Panc1 (cell line): Measurements from ENCODE around the gene LCOR. TPM values are rescaled to one million over a fixed set of nuclear protein-coding genes. Genes with fewer than 3 reads are reported as not detected.

ENCODE experiments used
- ATAC-seq: fragments of 200-7000 bp; cut with Tn5 transposase; 2 replicates; pipeline ENCODE4 v1.9.1; 2020; ENCODE audit warnings: mild to moderate bottlenecking, moderate library complexity
- BruUV-seq: library from RNA; stranded (reverse); fragments of 400-500 nt; replicated peaks from 2 replicates; lab custom pipeline; 2021; lab: Mats Ljungman, UMichigan
- CTCF ChIA-PET: fragments of 300-600 bp; sonication (Branson Sonifier 250); formaldehyde crosslinking; loops from one replicate; lab custom pipeline; 2022; ENCODE audit warnings: antibody characterized with exemption; lab: Charles Lee
- POLR2A ChIA-PET: fragments of 300-600 bp; sonication (Branson Sonifier 250); formaldehyde crosslinking; loops from one replicate; lab custom pipeline; 2022; ENCODE audit warnings: antibody characterized with exemption; lab: Charles Lee
- DNase-seq: peaks from one replicate; pipeline ENCODE4 v3.0.0-alpha.2; 2010; ENCODE audit warnings: low read depth, low spot score
- H3K27ac ChIP-seq: 2 replicates; pipeline ENCODE4 v1.5.1; 2011; ENCODE audit warnings: mild to moderate bottlenecking, low read length, inconsistent platforms
- H3K27me3 ChIP-seq: fragments of 200-500 bp; sonication (Bioruptor generic); 2 replicates; pipeline ENCODE4 v1.6.0; 2014; ENCODE audit warnings: low read length, inconsistent platforms; ENCODE audit not compliant: control insufficient read depth, insufficient read depth
- H3K36me3 ChIP-seq: fragments of 200-500 bp; sonication (Bioruptor generic); 2 replicates; pipeline ENCODE4 v1.5.1; 2014; ENCODE audit warnings: inconsistent platforms, mild to moderate bottlenecking, low read length, moderate library complexity; ENCODE audit not compliant: control insufficient read depth, insufficient read depth
- H3K4me1 ChIP-seq: 2 replicates; pipeline ENCODE4 v1.5.1; 2011; ENCODE audit warnings: inconsistent platforms, mild to moderate bottlenecking, low read length, moderate library complexity; ENCODE audit not compliant: control insufficient read depth, insufficient read depth
- H3K4me3 ChIP-seq, 2 experiments: 2 replicates each; pipeline ENCODE4 v1.5.1; 2011 to 2012; ENCODE audit warnings: low read depth in 2 of 2, low read length in 2 of 2, mild to moderate bottlenecking in 2 of 2, inconsistent platforms in 1 of 2, moderate library complexity in 1 of 2
- H3K9me3 ChIP-seq: fragments of 200-500 bp; sonication (Bioruptor generic); 2 replicates; pipeline ENCODE4 v1.5.1; 2014; ENCODE audit warnings: low read depth, mild to moderate bottlenecking, inconsistent platforms, low read length, moderate library complexity; ENCODE audit not compliant: control insufficient read depth, insufficient read depth
- POLR2AphosphoS5 ChIP-seq: IDR thresholded peaks from 2 replicates; pipeline ENCODE4 v1.6.1; 2012; ENCODE audit warnings: mild to moderate bottlenecking, low read depth, low read length, moderate library complexity
- SIN3A ChIP-seq: IDR thresholded peaks from 2 replicates; pipeline ENCODE4 v1.6.1; 2012; ENCODE audit warnings: low read depth, mild to moderate bottlenecking, low read length, moderate library complexity, borderline replicate concordance; ENCODE audit not compliant: insufficient read depth
- TCF7L2 ChIP-seq: IDR thresholded peaks from 2 replicates; pipeline ENCODE4 v1.6.1; 2011; ENCODE audit warnings: mild to moderate bottlenecking, low read depth, low read length, inconsistent platforms
- in situ Hi-C: cut with HindIII; loops from 2 replicates; pipeline ENCODE4 v1.10.0; 2016; ENCODE audit warnings: low sequenced_read_pairs, low pct_unique_long_range_greater_than_20kb
- intact Hi-C: fragments of 100-400 bp; cut with micrococcal nuclease; formaldehyde crosslinking; loops from one replicate; pipeline ENCODE4 v1.10.0; 2022; ENCODE audit not compliant: unreplicated experiment
- total RNA-seq: library from RNA; stranded (reverse); gene quantifications from one replicate; pipeline ENCODE4 v1.2.1, GENCODE V29; 2021; ENCODE audit not compliant: unreplicated experiment
- TF ChIP-seq, protein P1 (sequence below), 2 experiments: IDR thresholded peaks; 2 replicates each; pipeline ENCODE4 v1.6.1; 2011 to 2012; ENCODE audit warnings: low read depth in 2 of 2, control low read depth in 1 of 2, low read length in 1 of 2, mild to moderate bottlenecking in 1 of 2, moderate library complexity in 1 of 2; ENCODE audit not compliant: insufficient read depth in 1 of 2
- TF ChIP-seq, protein P2 (sequence below): fragments of 450-650 bp; IDR thresholded peaks from 2 replicates; pipeline ENCODE4 v1.5.1; 2017; ENCODE audit warnings: mild to moderate bottlenecking

LCOR gene
- total RNA-seq, 1 experiment from 2014 or later: 58.0 TPM

DNA sequence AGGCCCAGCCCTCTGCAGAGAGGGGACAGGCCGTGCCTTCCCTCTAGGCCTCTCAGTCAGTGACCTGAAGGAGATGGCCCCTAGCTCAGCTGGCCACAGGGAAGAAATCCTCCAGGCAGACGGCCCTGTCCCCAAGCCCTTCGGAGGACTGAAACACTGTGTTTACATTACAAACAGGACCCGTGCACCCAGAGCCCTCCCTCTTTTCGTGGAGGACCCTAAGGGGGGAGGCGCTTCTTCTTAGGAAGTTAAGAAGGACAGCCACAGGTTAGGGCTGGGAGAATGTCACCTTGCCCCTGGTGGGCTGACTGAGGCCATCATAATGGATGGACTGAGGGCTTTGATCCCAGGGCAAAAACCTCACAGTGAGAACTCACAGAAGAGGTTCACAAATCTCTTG, 198.8 kb downstream of the LCOR start:
- H3K9me3 ChIP-seq: no peaks in the 10 kb centered on the region
- ATAC-seq (0 out of 2 replicates have a peak, but pooled peaks have one; percentile 13), DNase-seq (no peak)
- CTCF ChIA-PET: no interaction called here
- in situ Hi-C loops: no loop called here
- no TSS peak for BruUV-seq
- TF ChIP-seq, protein P1, sequence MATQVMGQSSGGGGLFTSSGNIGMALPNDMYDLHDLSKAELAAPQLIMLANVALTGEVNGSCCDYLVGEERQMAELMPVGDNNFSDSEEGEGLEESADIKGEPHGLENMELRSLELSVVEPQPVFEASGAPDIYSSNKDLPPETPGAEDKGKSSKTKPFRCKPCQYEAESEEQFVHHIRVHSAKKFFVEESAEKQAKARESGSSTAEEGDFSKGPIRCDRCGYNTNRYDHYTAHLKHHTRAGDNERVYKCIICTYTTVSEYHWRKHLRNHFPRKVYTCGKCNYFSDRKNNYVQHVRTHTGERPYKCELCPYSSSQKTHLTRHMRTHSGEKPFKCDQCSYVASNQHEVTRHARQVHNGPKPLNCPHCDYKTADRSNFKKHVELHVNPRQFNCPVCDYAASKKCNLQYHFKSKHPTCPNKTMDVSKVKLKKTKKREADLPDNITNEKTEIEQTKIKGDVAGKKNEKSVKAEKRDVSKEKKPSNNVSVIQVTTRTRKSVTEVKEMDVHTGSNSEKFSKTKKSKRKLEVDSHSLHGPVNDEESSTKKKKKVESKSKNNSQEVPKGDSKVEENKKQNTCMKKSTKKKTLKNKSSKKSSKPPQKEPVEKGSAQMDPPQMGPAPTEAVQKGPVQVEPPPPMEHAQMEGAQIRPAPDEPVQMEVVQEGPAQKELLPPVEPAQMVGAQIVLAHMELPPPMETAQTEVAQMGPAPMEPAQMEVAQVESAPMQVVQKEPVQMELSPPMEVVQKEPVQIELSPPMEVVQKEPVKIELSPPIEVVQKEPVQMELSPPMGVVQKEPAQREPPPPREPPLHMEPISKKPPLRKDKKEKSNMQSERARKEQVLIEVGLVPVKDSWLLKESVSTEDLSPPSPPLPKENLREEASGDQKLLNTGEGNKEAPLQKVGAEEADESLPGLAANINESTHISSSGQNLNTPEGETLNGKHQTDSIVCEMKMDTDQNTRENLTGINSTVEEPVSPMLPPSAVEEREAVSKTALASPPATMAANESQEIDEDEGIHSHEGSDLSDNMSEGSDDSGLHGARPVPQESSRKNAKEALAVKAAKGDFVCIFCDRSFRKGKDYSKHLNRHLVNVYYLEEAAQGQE (IDR thresholded peaks at IDR 0.05; ENCODE audit: insufficient read depth in 1 of 2, low read depth in 2 of 2, low read length in 1 of 2): no peak
- no peaks in the 10 kb centered on the region; the same call in 1 of the 2 replicates for H3K27me3 ChIP-seq
- no peaks in the 10 kb centered on the region for H3K4me1 ChIP-seq
- H3K36me3 ChIP-seq: no peaks in the 10 kb centered on the region
- no peak overlapping the region for H3K4me3 ChIP-seq
- intact Hi-C loops: no loop called here
- H3K27ac ChIP-seq: no peak overlapping the region
- POLR2A ChIA-PET: no interaction called here

DNA sequence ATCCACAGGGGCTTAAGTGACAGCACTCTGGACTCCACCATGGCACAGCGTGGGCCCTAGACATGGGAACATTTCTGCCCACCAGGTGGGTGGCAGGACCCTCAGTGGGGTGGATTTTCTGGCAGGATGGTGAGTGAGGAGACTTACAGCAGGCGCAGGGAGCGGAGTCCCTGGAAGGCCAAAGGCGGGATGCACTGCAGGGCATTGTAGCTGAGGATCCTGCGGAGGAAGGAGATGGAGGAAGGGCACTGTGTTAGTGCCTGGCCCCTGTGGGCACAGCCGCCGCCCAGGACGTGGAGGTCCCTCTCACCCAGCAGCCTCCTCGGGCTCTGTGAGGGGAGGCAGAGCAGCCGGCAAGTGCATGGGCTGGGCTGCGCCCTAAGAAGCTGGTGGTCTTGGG, 199.4 kb downstream of the LCOR start:
- intact Hi-C loops (no loop called here), in situ Hi-C loops (no loop called here)
- no peaks in the 10 kb centered on the region for H3K36me3 ChIP-seq
- H3K4me3 ChIP-seq: no peak overlapping the region
- CTCF ChIA-PET: no interaction called here
- H3K9me3 ChIP-seq: no peaks in the 10 kb centered on the region
- H3K27me3 ChIP-seq: no peaks in the 10 kb centered on the region; the same call in 1 of the 2 replicates
- ATAC-seq: no peak
- H3K4me1 ChIP-seq: no peaks in the 10 kb centered on the region
- H3K27ac ChIP-seq: no peak overlapping the region
- POLR2A ChIA-PET: no interaction called here
- no peak for DNase-seq
- no TSS peak for BruUV-seq
- no peak for TF ChIP-seq TCF7L2
- TF ChIP-seq, protein P1 (IDR thresholded peaks at IDR 0.05; ENCODE audit: insufficient read depth in 1 of 2, low read depth in 2 of 2, low read length in 1 of 2): no peak
- TF ChIP-seq POLR2AphosphoS5: no peak
- TF ChIP-seq, protein P2, sequence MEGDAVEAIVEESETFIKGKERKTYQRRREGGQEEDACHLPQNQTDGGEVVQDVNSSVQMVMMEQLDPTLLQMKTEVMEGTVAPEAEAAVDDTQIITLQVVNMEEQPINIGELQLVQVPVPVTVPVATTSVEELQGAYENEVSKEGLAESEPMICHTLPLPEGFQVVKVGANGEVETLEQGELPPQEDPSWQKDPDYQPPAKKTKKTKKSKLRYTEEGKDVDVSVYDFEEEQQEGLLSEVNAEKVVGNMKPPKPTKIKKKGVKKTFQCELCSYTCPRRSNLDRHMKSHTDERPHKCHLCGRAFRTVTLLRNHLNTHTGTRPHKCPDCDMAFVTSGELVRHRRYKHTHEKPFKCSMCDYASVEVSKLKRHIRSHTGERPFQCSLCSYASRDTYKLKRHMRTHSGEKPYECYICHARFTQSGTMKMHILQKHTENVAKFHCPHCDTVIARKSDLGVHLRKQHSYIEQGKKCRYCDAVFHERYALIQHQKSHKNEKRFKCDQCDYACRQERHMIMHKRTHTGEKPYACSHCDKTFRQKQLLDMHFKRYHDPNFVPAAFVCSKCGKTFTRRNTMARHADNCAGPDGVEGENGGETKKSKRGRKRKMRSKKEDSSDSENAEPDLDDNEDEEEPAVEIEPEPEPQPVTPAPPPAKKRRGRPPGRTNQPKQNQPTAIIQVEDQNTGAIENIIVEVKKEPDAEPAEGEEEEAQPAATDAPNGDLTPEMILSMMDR: no peak
- TF ChIP-seq SIN3A: no peak
